CD4-positive, alpha-beta T cell treated with Interleukin-2 at 100 ng/mL for 4 hours (primary cell): ENCODE measurements around the gene PSMD13.

Experiments
- DNase-seq: peaks from one replicate; pipeline ENCODE4 v3.0.0-alpha.2; 2020; ENCODE audit warnings: low spot score

The PSMD13 gene

DNA sequence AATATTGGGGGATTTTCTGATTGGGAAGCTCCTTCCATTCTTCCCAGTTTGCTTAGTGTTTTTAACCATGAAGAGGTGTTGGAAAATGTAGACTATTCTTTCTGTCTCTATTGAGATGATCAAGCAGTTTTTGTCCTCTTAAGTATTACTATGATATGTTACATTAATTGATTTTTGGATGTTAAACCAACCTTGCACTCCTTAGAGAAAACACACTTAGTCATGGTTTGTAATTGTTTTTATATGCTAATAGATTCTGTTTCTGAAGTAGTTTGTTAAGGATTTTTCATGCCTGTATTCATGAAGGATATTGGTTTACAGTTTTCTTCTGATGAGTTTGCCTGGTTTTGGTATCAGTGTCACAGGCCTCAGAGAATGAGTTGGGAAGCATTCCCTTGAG is 39.4 kb downstream of the PSMD13 start:
- DNase-seq: no peak

GRCh38 chr11:278001-278951 is 41.5 kb downstream of the PSMD13 start, which contains the start of gene NLRP6:
TSS of gene NLRP6 (plus strand) at chr11:278407. CDS start at chr11:278570, 163 bp downstream.
- no peak for DNase-seq

- DNase-seq: no peak
Measured at GRCh38 chr11:279040-279965, 42.5 kb downstream of the PSMD13 start.

- peak; percentile 39 for DNase-seq
Measured at GRCh38 chr11:279966-280705, 43.4 kb downstream of the PSMD13 start.

DNA sequence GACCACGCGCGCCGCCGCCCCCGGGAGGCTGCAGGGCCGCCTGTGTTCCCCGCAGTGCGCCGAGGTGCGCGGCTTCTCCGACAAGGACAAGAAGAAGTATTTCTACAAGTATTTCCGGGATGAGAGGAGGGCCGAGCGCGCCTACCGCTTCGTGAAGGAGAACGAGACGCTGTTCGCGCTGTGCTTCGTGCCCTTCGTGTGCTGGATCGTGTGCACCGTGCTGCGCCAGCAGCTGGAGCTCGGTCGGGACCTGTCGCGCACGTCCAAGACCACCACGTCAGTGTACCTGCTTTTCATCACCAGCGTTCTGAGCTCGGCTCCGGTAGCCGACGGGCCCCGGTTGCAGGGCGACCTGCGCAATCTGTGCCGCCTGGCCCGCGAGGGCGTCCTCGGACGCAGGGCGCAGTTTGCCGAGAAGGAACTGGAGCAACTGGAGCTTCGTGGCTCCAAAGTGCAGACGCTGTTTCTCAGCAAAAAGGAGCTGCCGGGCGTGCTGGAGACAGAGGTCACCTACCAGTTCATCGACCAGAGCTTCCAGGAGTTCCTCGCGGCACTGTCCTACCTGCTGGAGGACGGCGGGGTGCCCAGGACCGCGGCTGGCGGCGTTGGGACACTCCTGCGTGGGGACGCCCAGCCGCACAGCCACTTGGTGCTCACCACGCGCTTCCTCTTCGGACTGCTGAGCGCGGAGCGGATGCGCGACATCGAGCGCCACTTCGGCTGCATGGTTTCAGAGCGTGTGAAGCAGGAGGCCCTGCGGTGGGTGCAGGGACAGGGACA is 44.1 kb downstream of the PSMD13 start:
- no peak for DNase-seq

DNA sequence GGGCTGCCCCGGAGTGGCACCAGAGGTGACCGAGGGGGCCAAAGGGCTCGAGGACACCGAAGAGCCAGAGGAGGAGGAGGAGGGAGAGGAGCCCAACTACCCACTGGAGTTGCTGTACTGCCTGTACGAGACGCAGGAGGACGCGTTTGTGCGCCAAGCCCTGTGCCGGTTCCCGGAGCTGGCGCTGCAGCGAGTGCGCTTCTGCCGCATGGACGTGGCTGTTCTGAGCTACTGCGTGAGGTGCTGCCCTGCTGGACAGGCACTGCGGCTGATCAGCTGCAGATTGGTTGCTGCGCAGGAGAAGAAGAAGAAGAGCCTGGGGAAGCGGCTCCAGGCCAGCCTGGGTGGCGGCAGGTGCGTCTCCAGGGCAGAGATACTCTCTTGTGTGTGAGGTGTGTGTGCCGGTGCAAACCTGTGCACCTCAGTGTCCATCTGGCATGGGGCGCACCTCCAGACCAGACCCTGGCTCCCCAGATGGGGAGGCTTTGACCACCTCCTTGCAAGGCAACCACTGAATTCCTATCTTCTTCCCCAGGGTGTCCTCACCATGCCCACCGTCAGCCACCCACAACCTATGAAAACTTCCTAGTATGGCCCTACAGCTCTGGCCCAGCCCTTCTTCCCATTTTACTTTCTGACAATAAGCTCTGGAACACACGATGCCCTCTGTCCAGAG is 44.8 kb downstream of the PSMD13 start:
- no peak for DNase-seq

- no peak for DNase-seq
Measured at GRCh38 chr11:282171-282570, 45.4 kb downstream of the PSMD13 start.

DNA sequence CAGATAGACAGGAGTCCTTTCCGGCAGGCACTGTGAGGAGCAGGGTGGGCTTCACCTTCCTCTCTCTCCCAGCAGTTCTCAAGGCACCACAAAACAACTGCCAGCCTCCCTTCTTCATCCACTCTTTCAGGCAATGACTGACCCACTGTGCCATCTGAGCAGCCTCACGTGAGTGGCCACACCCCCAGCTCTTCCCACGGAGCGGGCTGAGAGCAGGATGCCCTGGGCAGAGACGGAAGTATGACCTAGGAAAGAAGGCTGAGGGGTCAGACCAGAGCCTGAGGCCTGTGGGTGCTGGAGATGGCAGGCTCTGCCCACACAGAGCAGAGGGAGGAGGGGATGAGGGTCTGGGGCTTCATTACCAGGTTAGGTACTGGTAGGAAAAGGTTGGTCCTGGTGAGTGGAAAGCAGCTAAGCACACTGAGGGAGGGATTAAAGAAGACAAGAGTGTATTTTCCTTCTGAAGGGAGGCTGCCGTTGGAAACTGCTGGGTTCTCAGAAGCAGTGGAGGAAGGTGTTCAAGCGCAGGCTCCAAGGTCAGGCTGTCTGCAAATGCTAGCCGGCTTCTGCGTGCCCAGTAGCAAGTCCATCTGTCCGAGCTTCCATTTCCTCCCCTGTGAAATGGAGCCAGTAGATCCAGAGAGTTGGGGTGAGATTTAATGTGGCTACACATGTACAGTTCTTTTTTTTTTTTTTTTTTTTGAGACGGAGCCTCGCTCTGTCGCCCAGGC is 46.0 kb downstream of the PSMD13 start:
- no peak for DNase-seq

- no peak for DNase-seq
Measured at GRCh38 chr11:283405-284104, 46.8 kb downstream of the PSMD13 start.

- DNase-seq: no peak
Measured at GRCh38 chr11:284105-285020, 47.6 kb downstream of the PSMD13 start.

DNA sequence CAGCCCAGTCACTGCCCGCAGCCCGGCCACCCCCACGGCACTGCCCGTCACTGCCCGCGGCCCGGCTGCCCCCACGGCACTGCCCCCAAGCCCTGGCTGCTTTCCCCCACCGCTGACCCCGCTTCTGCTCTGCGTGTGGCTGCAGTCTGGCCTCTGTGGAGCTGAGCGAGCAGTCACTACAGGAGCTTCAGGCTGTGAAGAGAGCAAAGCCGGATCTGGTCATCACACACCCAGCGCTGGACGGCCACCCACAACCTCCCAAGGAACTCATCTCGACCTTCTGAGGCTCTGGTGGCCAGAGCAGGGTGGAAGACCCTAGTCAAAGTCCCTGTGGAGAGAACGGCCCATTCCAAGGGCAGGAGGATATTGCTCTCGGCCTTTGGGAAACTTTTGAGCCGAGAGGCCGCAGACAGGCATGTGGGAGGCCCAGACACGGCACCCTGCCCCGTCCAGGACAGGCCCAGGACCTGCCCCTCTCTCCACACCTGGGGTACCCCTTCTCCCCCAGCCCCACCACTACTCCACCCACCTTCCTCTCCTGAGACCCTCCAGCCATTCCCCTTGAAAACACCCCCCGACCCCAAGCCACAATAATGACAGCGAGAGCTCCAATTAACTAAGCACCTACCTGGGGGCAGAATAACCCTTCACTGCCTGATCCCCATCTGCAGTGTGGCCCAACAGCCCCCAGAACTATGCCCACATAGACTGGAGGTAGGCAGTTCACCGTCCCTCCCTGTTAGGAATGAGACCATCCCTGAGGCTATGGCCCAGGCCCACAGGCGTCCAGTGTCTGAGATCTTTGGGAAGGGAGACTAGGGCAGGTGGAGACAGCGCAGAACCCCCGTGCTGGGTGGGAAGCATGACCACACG is 48.5 kb downstream of the PSMD13 start:
- no peak for DNase-seq

DNA sequence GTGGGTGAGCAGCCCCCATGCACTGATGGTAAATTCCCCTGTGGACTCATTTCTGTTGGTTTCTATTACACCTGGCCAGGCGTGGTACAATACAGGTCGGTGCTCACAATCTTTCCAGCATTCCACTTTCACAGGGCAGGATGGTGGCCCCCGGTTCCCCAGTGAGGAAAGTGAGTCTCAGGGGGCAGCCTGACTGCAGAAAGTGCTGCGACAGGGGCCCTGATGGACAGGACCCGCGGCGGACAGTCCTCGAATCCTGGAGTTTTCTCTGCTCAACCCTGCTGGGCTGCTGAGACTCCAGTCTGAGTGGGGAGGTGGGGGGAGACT is 49.1 kb downstream of the PSMD13 start:
- DNase-seq: no peak

- peak; percentile 35 for DNase-seq
Measured at GRCh38 chr11:286977-287820, 50.4 kb downstream of the PSMD13 start.

DNA sequence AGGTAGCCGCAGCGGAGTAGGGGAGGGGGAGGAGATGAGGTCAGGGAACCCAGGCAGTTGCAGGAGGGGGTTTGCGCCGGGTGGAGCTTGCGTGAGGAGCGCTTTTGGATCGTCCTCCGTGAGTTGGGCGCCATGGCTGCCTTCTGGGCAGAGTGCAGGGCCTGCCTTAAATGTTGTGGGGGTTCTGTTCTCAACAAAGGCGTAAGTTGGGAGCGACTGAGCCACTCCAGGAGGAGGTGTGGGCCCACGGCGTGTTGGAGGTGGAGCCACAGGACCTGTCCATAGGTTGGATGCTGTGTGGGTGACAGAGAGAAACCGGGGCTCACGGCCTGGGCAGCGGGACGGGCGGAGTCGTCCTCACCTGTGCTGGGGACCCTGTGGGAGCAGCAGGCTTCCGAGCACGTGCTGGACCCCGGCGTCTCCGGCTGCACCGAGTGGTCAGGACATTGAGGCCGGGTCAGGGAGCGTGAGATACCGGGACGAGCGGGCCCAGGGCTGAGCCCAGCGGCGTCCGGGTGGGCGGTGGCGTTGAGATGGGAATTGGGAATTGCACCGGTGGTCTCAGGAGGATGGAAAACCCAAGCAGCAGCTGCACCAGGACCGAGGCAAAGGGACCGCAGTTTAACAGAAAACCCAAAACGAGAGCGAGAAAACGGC is 51.2 kb downstream of the PSMD13 start:
- peak; percentile 37 for DNase-seq

- DNase-seq: peak; percentile 37
Measured at GRCh38 chr11:288478-289397, 52.0 kb downstream of the PSMD13 start, which contains the start of gene PGGHG. TSS of gene PGGHG (plus strand) at chr11:289126. CDS start at chr11:289817, 691 bp downstream.
